H1 (cell line): ENCODE results near the gene FXYD5. TPM values are rescaled to one million over a fixed set of nuclear protein-coding genes. Genes with fewer than 3 reads are reported as not detected.

Experiments used
- CTCF ChIA-PET: fragments of 300-600 bp; sonication (Branson Sonifier 250); formaldehyde crosslinking; loops from one replicate; lab custom pipeline; 2021; ENCODE audit not compliant: partially characterized antibody; lab: Charles Lee
- POLR2A ChIA-PET: fragments of 300-600 bp; sonication (Branson Sonifier 250); formaldehyde crosslinking; loops from one replicate; lab custom pipeline; 2021; ENCODE audit warnings: inconsistent platforms; ENCODE audit not compliant: partially characterized antibody; lab: Charles Lee
- DNase-seq, 2 experiments: peaks; one replicate each; pipeline versions ENCODE4 v3.0.0 to v3.0.0-alpha.2; 2010 to 2022; ENCODE audit warnings: low spot score in 2 of 2, low read depth in 1 of 2, mixed read lengths in 1 of 2
- FAIRE-seq: peaks from 2 replicates; lab custom pipeline; 2011; peaks lifted over from hg19 to GRCh38; lab: Jason Lieb, UNC
- H2AFZ ChIP-seq: 2 replicates; pipeline ENCODE4 v1.8.1; 2012; ENCODE audit warnings: low read length, inconsistent platforms
- H2AK5ac ChIP-seq: 2 replicates; pipeline ENCODE4 v1.6.1; 2013; ENCODE audit warnings: low read depth, low read length
- H2BK120ac ChIP-seq: replicated peaks from 2 replicates; pipeline ENCODE3; 2013; ENCODE audit warnings: low read depth, low read length, inconsistent platforms
- H2BK12ac ChIP-seq: 2 replicates; pipeline ENCODE4 v1.6.1; 2013; ENCODE audit warnings: low read depth, low read length
- H2BK15ac ChIP-seq: 2 replicates; pipeline ENCODE4 v1.6.1; 2013; ENCODE audit warnings: low read length
- H2BK20ac ChIP-seq: 2 replicates; pipeline ENCODE4 v1.6.1; 2013; ENCODE audit warnings: low read length
- H2BK5ac ChIP-seq: 2 replicates; pipeline ENCODE4 v1.6.1; 2013; ENCODE audit warnings: low read depth, low read length
- H3K14ac ChIP-seq: 2 replicates; pipeline ENCODE4 v1.6.1; 2013; ENCODE audit warnings: inconsistent platforms; ENCODE audit not compliant: insufficient read length
- H3K18ac ChIP-seq: 2 replicates; pipeline ENCODE4 v1.6.1; 2013; ENCODE audit warnings: low read length; ENCODE audit errors: extremely low read depth
- H3K23ac ChIP-seq: 2 replicates; pipeline ENCODE4 v1.6.1; 2013; ENCODE audit warnings: inconsistent platforms; ENCODE audit not compliant: insufficient read length
- H3K23me2 ChIP-seq: 2 replicates; pipeline ENCODE4 v1.6.1; 2013; ENCODE audit warnings: low read depth, low read length
- H3K27ac ChIP-seq: 2 replicates; pipeline ENCODE4 v1.6.1; 2011; ENCODE audit warnings: low read depth, low read length, inconsistent platforms
- H3K27me3 ChIP-seq, 4 experiments: replicated peaks in 1 of 4; 1 replicate in 1 of 4; 2 replicates in 3 of 4; pipeline versions ENCODE4 v1.6.1 to v1.8.1; 2011 to 2013; ENCODE audit warnings: low read length in 3 of 4, mild to moderate bottlenecking in 3 of 4, inconsistent platforms in 2 of 4, mixed read lengths in 2 of 4, moderate library complexity in 1 of 4; ENCODE audit not compliant: control insufficient read depth in 3 of 4, insufficient read depth in 3 of 4; ENCODE audit errors: extremely low read depth in 1 of 4
- H3K36me3 ChIP-seq, 4 experiments: 2 replicates each; pipeline versions ENCODE4 v1.6.1 to v1.8.1; 2011 to 2013; ENCODE audit warnings: mild to moderate bottlenecking in 4 of 4, low read length in 3 of 4, moderate library complexity in 2 of 4, control low read depth in 1 of 4, inconsistent platforms in 1 of 4; ENCODE audit not compliant: insufficient read depth in 4 of 4, control insufficient read depth in 2 of 4
- H3K4ac ChIP-seq: replicated peaks from 2 replicates; pipeline ENCODE3; 2013; ENCODE audit warnings: low read length, low read depth, mixed read lengths, inconsistent platforms; ENCODE audit not compliant: insufficient read length
- H3K4me1 ChIP-seq, 4 experiments: replicated peaks in 1 of 4; 1 replicate in 1 of 4; 2 replicates in 3 of 4; pipeline versions ENCODE4 v1.6.1 to v1.8.1; 2011 to 2013; ENCODE audit warnings: low read length in 3 of 4, inconsistent platforms in 2 of 4, mixed read lengths in 1 of 4; ENCODE audit not compliant: insufficient read depth in 4 of 4, control insufficient read depth in 3 of 4
- H3K4me2 ChIP-seq, 2 experiments: 2 replicates each; pipeline versions ENCODE4 v1.6.1 to v1.8.1; 2011 to 2013; ENCODE audit warnings: low read depth in 2 of 2, low read length in 2 of 2, control low read depth in 1 of 2, inconsistent platforms in 1 of 2, mild to moderate bottlenecking in 1 of 2; ENCODE audit not compliant: insufficient read depth in 1 of 2
- H3K4me3 ChIP-seq, 4 experiments: fragments of 200-600, 300-600 bp in 1 of 4; sonication (generic), shearing (Covaris generic), sonication (Bioruptor Twin) in 1 of 4; 2 replicates each; pipeline versions ENCODE4 v1.5.1 to v1.8.1; 2011 to 2016; ENCODE audit warnings: low read length in 4 of 4, low read depth in 3 of 4, control low read depth in 2 of 4, inconsistent platforms in 2 of 4, mild to moderate bottlenecking in 2 of 4, mixed read lengths in 1 of 4, moderate library complexity in 1 of 4; ENCODE audit not compliant: insufficient read depth in 2 of 4; ENCODE audit errors: extremely low read depth in 1 of 4
- H3K56ac ChIP-seq: replicated peaks from 2 replicates; pipeline ENCODE3; 2013; ENCODE audit warnings: low read depth, mild to moderate bottlenecking, mixed read lengths, low read length, inconsistent platforms; ENCODE audit not compliant: insufficient read length
- H3K79me1 ChIP-seq: 2 replicates; pipeline ENCODE4 v1.6.1; 2013; ENCODE audit warnings: low read depth, low read length, control low read depth
- H3K79me2 ChIP-seq, 2 experiments: 2 replicates each; pipeline versions ENCODE4 v1.6.1 to v1.8.1; 2012 to 2013; ENCODE audit warnings: low read length in 2 of 2, mild to moderate bottlenecking in 2 of 2, inconsistent platforms in 1 of 2; ENCODE audit not compliant: insufficient read depth in 2 of 2, control insufficient read depth in 1 of 2
- H3K9ac ChIP-seq, 4 experiments: replicated peaks in 1 of 4; 1 replicate in 1 of 4; 2 replicates in 3 of 4; pipeline versions ENCODE4 v1.6.1 to v1.8.1; 2011 to 2013; ENCODE audit warnings: low read depth in 3 of 4, low read length in 3 of 4, control low read depth in 2 of 4, mild to moderate bottlenecking in 2 of 4, moderate library complexity in 2 of 4, inconsistent platforms in 1 of 4; ENCODE audit errors: extremely low read depth in 1 of 4
- H3K9me3 ChIP-seq, 2 experiments: 2 replicates each; pipeline versions ENCODE4 v1.6.1 to v1.8.1; 2012 to 2013; ENCODE audit warnings: mild to moderate bottlenecking in 2 of 2, moderate library complexity in 2 of 2, control low read depth in 1 of 2, inconsistent platforms in 1 of 2, low read depth in 1 of 2, low read length in 1 of 2, mixed read lengths in 1 of 2; ENCODE audit not compliant: insufficient read depth in 2 of 2
- H4K20me1 ChIP-seq, 2 experiments: replicated peaks in 1 of 2; 2 replicates each; pipeline versions ENCODE3 to v1.8.1; 2011 to 2013; ENCODE audit warnings: inconsistent platforms in 2 of 2, low read length in 2 of 2, mild to moderate bottlenecking in 1 of 2; ENCODE audit not compliant: insufficient read depth in 2 of 2, control insufficient read depth in 1 of 2
- H4K5ac ChIP-seq: 2 replicates; pipeline ENCODE4 v1.6.1; 2013; ENCODE audit warnings: low read length, low read depth, mixed read lengths, inconsistent platforms; ENCODE audit not compliant: insufficient read length
- H4K8ac ChIP-seq: 2 replicates; pipeline ENCODE4 v1.8.0; 2013; ENCODE audit warnings: mild to moderate bottlenecking, moderate library complexity, low read length, inconsistent platforms; ENCODE audit not compliant: insufficient read depth; ENCODE audit errors: extremely low read depth
- H4K91ac ChIP-seq: replicated peaks from 2 replicates; pipeline ENCODE3; 2013; ENCODE audit warnings: low read length, mixed read lengths, inconsistent platforms; ENCODE audit not compliant: insufficient read length
- POLR2AphosphoS5 ChIP-seq: IDR thresholded peaks from 2 replicates; pipeline ENCODE4 v1.6.1; 2011; ENCODE audit warnings: low read depth, low read length
- WGBS, 2 experiments: shearing (Covaris generic) in 1 of 2; methylation state at CpG; one replicate each; pipeline versions ENCODE4 v1.1.6 to v1.1.7; 2013 to 2015; ENCODE audit warnings: low lambda C conversion rate in 2 of 2, mixed read lengths in 2 of 2, inconsistent platforms in 1 of 2, low coverage in 1 of 2, missing lambda C conversion rate in 1 of 2; ENCODE audit not compliant: insufficient replicate concordance in 2 of 2, insufficient coverage in 1 of 2, insufficient read length in 1 of 2; ENCODE audit errors: extremely low coverage in 1 of 2, missing lambda C conversion rate in 1 of 2; 5-methylcytosine and 5-hydroxymethylcytosine counted together
- polyA plus RNA-seq, 7 experiments: library from polyadenylated mRNA; depleted of rRNA in 3 of 7; stranded (reverse) in 5 of 7; unstranded in 2 of 7; fragments of >200 nt in 5 of 7; fragments of 200-250 nt in 2 of 7; gene quantifications; 1 replicate in 5 of 7; 2 replicates in 1 of 7; 4 replicates in 1 of 7; pipeline versions ENCODE4 v1.2.1 to v1.2.3, GENCODE V29; 2011 to 2013; ENCODE audit warnings: missing spikeins in 2 of 7, mixed read lengths in 2 of 7
- total RNA-seq: library from RNA; stranded (reverse); fragmentation: NEBNext Ultra II Directional; extraction: Animal tissue kit (Norgen Biotek cat#: 25700); gene quantifications from 2 replicates; pipeline ENCODE4 v1.2.1, GENCODE V29; 2021

FXYD5 gene
- total and polyA plus RNA-seq, 2 of the 8 experiments (the other 6 are each of a cell fraction or from before 2014, with no cell fraction given), result 99.0 to 191 TPM

DNA sequence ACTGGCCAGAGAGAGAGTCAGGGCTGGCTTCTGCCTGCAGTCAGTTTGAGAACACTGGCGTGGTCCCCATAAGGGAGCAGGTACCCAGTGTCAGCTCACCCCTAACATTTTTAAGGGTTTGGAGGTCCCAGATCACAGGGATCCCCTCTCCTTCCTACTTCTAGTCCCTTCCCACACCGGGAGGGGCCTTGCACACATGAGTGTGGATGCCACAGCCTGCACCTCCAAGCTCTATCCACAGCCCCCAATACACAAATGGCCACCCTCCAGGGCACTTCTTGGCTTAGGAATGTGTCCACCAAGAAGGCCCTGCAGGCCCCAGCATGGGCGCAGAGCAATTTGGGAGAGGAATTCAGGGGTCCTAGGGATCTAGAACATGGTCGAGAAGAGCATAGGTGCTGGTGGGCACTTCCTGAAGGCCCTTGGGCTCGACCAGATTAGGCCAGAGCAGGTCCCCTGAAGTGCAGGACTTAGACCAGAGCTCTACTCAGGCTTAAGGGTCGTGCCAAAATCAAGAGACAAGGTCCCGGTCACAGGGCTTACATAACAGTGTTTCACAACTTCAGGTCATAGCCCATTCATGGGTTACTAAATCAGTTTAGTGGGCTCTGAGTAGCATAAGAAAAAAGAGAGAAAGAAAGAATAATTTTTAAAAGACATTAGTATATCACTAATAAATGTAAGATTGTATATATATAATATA, 16.0 kb downstream of the FXYD5 start:
- H2BK12ac ChIP-seq, result no peak overlapping the region
- H3K18ac ChIP-seq, result no peak overlapping the region
- no peak overlapping the region for H3K4ac ChIP-seq
- H3K27ac ChIP-seq, result no peak overlapping the region
- H2BK5ac ChIP-seq, result no peak overlapping the region
- no peak overlapping the region for H4K91ac ChIP-seq
- H3K9ac ChIP-seq, result no peak overlapping the region
- H3K79me1 ChIP-seq, result no peaks in the 10 kb centered on the region; the same call in 1 of the 2 replicates
- WGBS, 2 experiments, result 91% methylated on average over 7 of the region's 7 CpGs; no CpG with 5 or more reads in 1 of the 2 experiments
- no peak overlapping the region for H3K56ac ChIP-seq
- H2BK15ac ChIP-seq, result no peak overlapping the region
- H2AK5ac ChIP-seq, result no peak overlapping the region
- FAIRE-seq (no peak), DNase-seq (no peak)
- 0 out of 4 replicates have a peak, but pooled peaks cover 0 to 2% of the 10 kb centered on the region in 2 experiments for H3K9me3 ChIP-seq
- H2BK20ac ChIP-seq, result no peak overlapping the region
- no peak for TF ChIP-seq POLR2AphosphoS5
- H3K14ac ChIP-seq, result no peak overlapping the region
- no peaks in the 10 kb centered on the region for H3K27me3 ChIP-seq
- no peaks in the 10 kb centered on the region for H3K79me2 ChIP-seq
- no peak overlapping the region for H3K4me2 ChIP-seq
- H4K20me1 ChIP-seq, result no peaks in the 10 kb centered on the region
- no peak overlapping the region for H2BK120ac ChIP-seq
- H3K4me3 ChIP-seq, result no peak overlapping the region
- no peaks in the 10 kb centered on the region for H3K4me1 ChIP-seq
- no peak overlapping the region for H2AFZ ChIP-seq
- H4K8ac ChIP-seq, result no peak overlapping the region
- ChIA-PET POLR2A (interaction anchor here (0.9 to 3.9 kb wide), 8 partner anchors 11 to 77 kb away, joined by 3 to 28 read pairs (median 3); no protein-coding TSS in a partner anchor), CTCF (interaction anchor here (1.2 to 1.7 kb wide), 3 partner anchors 9 to 56 kb away, joined by 3 to 4 read pairs (median 3); no protein-coding TSS in a partner anchor)
- H4K5ac ChIP-seq, result no peak overlapping the region
- no peaks in the 10 kb centered on the region for H3K23me2 ChIP-seq
- no peak overlapping the region for H3K23ac ChIP-seq
- H3K36me3 ChIP-seq, result peaks cover 5 to 23% (median 17%) of the 10 kb centered on the region in 4 experiments; a peak in 6 of 8 replicates
